Skin of body (tissue), 2 donors: ENCODE measurements around the gene SPTBN4. TPM values are rescaled to one million over a fixed set of nuclear protein-coding genes. Genes with fewer than 3 reads are reported as not detected.
"Not testable (repeated sequence)": the region's sequence is repeated elsewhere in the genome, so short reads cannot be mapped to it uniquely, and the experiment has no call there.

Source experiments
- DNase-seq: peaks from one replicate; lab custom pipeline; 2025; lab: John Stamatoyannopoulos, UW
- total RNA-seq: library from RNA; depleted of rRNA; stranded (reverse); fragments of >200 nt; gene quantifications from one replicate; pipeline ENCODE4 v1.2.3, GENCODE V29; 2014

The SPTBN4 gene
- total RNA-seq, 1 donor from 2014 or later, result 1.2 TPM

DNA sequence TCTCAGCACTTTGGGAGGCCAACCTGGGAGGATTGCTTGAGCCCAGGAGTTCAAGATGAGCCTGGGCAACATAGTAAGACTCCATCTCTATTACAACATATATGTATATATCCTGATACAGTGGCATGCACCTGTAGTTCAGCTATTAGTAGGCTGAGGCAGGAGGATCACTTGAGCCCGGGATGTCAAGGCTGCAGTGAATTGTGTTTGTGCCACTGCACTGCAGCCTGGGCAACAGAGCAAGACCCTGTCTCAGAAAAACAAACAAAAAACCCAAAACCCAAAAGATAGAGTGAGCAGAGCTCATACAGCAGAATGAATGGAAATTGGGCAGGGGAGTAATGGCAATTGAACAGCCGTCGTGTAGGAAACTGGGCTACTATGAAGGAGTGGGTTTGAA is 92.6 kb downstream of the SPTBN4 start:
- DNase-seq, result no peak

DNA sequence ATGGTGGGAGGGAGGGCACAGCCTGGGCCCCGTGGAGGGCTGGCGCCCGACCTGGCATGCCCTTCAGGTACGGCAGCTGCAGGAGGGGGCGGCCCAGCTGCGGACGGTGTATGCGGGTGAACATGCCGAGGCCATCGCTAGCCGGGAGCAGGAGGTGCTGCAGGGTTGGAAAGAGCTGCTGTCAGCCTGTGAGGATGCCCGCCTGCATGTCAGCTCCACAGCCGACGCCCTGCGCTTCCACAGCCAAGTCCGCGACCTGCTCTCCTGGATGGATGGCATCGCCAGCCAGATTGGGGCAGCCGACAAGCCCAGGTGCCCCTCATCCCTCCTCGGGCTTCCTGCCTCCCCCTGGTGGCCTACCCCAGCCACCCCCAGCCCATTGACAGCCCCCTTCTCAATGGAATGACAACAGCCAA is 93.3 kb downstream of the SPTBN4 start:
- no peak for DNase-seq

DNA sequence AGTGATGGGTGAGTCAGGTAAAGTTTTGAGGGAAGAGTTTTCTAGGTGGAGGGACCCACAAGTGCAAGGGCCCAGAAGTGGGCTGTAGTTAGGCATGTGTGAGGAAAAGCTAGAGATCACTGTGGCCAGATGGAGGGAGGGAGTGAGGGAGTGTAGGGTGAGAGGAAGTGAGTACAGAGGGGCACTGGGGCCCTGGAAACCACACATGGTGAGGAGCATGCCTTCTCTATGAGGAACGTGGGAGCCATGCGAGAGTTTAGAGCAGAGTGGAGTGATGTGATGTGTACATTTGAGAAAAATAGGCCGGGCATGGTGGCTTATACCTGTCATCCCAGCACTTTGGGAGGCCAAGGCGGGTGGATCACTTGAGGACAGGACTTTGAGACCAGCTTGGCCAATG is 95.1 kb downstream of the SPTBN4 start:
- no peak for DNase-seq

DNA sequence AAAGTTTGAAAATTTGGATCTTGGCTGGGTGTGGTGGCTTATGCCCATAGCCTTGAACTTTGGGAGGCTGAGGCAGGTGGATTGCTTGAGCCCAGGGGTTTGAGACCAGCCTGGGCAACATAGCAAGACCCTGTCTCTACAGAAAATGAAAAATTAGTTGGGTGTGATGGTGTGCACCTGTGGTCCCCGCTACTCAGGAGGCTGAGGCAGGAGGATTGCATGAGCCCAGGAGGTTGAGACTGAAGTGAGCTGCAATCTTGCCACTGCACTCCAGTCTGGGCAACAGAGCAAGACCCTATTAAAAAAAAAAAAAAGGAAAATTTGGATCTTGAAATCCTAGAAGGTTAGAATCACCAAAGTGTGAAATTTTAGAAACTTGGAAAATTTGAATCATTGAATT is 97.7 kb downstream of the SPTBN4 start:
- DNase-seq, result not testable (repeated sequence)

DNA sequence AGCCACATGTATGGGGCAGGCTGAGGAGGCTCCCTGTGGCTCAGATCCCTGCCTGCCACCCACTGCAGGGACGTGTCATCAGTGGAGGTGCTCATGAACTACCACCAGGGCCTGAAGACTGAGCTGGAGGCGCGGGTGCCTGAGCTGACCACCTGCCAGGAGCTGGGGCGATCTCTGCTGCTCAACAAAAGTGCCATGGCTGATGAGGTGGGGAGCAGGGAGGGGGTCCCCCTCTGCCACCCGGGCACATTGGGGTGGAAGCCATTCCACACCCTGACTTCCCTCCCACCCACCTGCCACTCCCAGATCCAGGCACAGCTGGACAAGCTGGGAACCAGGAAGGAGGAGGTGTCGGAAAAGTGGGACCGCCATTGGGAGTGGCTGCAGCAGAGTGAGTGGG is 98.6 kb downstream of the SPTBN4 start:
- no peak for DNase-seq

DNA sequence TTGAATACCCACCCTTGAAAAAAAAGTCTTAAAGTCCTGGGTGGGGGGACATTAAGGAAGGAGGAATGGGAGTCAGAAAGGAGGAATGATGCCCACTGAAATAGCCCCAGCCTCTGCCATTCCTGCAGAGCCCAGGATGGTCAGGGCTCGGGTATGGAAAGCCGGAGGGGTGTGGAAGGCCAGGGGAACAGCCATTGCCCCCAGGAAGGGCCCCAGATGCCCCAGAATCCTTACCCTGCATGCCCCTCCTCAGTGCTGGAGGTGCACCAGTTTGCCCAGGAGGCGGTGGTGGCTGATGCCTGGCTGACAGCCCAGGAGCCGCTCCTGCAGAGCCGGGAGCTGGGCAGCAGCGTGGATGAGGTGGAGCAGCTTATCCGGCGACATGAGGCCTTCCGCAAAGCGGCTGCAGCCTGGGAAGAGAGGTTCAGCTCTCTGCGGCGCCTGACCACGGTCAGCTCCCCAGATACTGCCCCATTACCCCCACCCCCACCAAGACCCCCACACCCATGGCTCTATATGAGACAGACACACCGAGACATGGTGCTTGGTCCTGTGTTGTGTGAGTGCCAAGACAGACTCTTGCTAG is 99.2 kb downstream of the SPTBN4 start:
- DNase-seq, result no peak

DNA sequence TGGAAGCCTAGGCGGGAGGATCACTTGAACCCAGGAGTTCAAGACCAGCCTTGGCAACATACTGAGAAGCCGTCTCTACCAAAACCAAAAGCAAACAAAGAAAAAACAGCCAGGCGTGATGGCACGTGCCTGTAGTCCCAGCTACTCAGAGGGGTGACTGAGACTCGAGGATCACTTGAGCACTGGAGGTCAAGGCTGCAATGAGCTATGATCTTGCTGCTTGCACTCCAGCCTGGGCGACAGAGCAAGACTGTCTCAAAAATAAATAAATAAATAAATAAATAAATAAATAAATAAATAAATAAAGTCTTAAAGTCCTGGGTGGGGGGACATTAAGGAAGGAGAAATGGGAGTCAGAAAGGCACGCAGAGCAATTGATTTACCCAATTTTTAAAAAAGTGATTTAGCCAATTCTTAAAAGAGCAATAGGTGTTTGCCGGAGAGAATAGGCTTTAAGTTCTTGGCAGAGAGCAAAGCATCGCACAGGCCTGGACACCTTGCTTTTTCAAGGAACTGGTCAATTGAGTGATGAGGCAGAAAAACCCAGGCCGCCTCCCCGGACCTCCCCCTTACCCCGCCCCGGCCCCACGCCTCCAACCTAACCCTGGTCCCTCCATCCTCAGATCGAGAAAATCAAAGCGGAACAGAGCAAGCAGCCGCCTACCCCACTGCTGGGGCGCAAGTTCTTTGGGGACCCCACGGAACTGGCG is 100.4 kb downstream of the SPTBN4 start:
- DNase-seq, result no peak

DNA sequence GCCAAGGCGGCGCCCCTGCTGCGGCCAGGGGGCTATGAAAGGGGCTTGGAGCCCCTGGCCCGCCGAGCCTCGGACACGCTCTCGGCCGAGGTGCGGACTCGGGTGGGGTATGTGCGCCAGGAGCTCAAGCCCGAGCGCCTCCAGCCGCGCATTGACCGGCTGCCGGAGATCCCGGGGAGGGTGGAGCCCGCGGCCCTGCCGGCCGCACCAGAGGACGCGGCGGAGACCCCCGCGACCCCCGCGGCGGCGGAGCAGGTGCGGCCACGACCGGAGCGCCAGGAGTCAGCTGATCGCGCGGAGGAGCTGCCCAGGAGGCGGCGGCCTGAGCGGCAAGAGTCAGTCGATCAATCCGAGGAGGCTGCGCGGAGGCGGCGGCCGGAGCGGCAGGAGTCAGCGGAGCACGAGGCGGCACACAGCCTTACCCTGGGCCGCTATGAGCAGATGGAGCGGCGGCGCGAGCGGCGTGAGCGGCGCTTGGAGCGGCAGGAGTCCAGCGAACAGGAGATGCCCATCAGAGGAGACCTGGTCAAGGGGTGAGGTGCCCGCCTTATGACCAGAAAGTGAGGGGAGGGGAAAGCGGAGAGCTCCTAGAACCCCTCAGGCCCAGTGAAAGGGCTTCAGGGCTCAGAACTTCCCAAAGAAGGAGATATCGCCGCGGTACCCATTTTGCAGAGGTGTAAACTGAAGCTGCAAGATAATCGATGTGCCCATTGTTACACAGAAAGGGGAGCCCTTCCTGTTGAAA is 101.1 kb downstream of the SPTBN4 start:
- DNase-seq, result no peak

DNA sequence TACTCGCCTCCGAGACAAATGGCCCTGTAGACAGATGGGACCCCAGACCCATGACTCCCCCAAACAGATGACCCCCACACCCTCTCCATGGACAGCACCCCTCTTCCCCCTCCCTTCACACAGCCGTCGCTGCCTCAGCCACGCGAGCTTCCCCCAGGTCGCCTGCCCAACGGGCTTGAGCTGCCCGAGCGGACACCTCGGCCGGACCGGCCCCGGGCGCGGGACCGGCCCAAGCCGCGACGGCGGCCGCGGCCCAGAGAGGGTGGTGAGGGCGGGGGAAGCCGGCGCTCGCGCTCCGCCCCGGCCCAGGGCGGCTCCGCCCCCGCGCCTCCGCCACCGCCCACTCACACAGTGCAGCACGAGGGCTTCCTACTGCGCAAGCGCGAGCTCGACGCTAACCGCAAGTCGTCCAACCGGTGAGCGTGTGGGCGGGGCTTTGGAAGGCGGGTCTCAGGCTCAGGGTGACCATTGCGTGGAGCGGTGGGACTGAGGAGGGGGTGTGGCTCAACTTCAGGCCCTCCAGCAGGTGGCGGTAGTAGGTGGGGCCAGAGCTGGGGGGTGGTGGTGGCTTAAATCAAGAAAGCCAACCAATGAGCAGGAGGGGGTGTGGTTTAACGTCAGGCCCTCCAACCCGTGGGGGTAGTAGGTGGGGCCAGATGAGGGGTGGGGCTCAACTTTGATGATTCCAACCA is 103.7 kb downstream of the SPTBN4 start:
- DNase-seq, result peak; percentile 87

DNA sequence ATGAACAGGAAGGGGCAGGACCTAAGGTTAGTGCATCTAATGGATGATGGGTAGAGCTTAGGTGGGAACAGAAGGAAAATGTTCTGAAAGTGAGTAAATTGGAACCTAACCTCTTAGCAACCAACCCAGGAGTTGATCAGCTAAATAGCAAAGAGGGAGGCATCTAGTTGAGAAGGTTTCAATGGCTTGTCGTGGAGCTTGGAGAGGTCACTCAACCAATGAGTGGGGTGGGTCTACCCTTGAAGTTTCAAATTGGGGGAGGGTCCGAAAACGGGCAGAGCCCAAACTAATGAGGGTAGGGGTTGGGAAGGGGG is 104.2 kb downstream of the SPTBN4 start:
- no peak for DNase-seq

DNA sequence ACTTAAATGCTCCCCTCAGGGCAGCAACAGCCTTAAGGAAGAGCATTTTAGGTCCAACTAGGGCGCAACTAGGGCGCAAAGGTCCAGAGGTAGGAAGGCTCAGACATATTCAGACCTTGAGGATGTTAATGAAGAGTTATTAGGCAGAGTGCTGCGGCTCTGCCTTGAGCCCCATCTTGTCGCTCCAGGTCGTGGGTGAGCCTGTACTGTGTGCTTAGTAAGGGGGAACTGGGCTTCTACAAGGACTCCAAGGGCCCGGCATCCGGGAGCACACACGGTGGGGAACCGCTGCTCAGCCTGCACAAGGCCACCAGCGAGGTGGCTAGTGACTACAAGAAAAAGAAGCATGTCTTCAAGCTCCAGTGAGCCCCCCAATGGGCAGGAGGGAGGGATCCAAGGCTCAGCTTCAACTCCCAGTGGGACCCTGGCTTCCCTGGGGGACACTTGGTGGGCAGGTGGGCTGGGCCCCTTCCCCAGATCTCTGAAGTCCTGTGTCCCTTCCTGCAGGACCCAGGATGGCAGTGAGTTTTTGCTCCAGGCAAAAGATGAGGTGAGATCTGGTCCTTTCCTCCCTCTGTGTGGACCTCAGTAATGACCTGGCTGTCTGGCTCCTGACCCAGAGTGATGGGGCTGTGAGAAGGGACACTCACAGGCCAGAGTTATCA is 105.2 kb downstream of the SPTBN4 start:
- no peak for DNase-seq

DNA sequence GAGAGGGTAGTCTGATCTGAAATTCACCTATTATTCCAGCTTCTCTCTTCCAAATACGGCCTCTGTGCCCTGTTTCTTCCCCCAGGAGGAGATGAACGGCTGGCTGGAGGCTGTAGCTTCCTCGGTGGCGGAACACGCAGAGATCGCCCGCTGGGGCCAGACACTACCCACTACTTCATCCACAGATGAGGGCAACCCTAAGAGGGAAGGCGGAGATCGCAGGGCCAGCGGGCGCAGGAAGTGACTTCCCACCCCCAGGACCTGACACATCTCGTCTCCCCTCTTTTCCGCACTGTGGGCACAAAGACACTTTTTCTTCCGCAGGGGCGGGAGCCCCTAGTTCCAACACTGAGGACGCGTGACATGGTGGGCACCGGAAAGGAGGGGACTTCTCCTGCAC is 108.5 kb downstream of the SPTBN4 start:
- DNase-seq, result no peak

DNA sequence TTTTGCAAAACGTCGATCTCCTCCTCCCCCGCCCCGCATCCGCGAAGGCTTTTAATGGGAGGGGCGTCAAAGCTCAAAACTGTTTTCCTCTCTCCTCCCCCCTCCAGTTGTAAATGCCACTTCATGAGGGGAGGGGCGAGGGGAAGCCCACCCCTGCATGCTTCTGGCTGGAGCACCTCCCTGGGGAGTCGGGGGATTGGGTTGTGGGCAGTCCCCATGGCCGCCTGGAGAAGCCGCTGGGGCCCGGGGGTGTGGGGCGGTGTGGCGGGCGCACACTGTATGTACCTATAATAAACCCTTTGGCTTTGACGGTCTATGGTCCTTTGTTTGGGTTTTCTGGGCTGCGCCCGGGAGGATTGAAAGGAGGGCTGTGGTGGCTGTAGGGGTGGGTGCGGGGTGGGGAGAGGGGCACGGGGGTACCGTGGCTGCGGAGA is 109.4 kb downstream of the SPTBN4 start:
- no peak for DNase-seq

DNA sequence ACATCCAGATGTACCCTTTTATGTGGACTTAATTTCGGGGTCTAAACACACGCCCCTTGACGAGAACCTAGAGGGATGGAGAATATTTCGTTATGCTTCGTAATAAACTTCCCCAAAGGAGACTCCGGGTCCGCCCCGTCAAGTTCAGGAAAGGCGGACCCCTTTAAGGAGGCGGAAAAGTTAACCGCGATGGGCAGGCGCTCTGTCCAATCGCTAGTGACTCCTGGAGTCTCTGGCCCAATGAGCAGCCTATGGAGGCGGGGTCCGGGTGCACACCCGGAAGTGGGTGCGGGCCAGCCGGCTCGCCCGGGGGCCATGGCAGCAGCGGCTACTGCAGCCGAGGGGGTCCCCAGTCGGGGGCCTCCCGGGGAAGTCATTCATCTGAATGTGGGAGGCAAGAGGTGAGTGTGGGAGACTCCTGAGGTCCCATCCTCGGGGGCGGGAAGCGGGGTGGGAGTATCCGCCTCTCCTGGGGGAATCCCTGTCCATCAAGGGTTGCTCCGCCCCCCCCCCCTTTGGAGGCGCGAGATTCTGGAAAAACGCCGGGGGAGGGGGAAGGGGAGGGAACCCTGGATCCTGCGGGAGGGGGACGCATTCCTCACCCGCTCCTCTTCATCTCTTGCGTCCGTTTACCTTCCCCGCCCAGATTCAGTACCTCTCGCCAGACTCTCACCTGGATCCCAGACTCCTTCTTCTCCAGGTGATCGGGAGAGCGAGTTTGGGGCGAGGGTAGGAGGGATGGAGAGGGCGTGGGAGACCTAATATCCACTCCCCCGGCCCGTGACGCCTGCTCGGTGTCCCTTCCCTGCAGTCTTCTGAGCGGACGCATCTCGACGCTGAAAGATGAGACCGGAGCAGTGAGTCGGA is 110.0 kb downstream of the SPTBN4 start, which contains the start of gene SHKBP1:
SHKBP1 (plus strand) TSS at position 289 of the 867 bp plus-strand sequence; CDS start at position 316, 27 bp downstream.
- peak; percentile 93 for DNase-seq

DNA sequence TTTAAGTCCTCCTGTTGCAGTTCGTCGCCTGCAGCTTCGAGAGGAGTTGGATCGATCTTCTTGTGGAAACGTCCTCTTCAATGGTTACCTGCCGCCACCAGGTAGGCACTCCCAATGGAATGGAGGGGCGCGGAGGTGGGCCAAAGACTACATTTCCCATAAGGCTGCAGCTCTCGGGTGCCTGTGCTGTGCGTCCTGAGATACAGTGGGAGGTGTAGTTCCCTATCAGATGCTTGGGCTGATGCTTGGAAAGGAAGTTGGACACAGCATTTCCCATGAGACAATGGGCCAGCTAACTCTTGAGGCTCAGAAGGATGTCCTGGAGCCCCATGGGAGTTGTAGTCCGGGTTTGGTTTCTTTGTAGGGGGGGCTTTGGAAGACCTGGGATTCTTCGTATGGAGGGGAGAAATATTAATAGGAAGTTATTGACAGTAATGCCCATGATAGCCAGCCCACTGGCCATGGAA is 111.7 kb downstream of the SPTBN4 start:
- no peak for DNase-seq

DNA sequence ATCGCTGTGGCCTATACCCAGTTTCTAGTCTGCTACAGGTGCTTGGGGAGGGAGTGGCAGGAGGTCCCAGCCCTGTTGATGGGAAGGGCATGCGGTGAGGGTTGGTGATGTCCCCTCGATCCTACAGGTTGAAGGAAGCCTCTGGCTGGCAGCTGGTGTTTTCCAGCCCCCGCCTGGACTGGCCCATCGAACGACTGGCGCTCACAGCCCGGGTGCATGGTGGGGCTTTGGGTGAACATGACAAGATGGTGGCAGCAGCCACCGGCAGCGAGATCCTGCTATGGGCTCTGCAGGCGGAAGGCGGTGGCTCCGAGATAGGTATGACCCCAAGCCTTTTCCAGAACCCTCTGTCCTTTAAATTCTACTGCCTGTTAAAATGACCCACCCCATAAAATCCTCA is 113.8 kb downstream of the SPTBN4 start:
- no peak for DNase-seq

DNA sequence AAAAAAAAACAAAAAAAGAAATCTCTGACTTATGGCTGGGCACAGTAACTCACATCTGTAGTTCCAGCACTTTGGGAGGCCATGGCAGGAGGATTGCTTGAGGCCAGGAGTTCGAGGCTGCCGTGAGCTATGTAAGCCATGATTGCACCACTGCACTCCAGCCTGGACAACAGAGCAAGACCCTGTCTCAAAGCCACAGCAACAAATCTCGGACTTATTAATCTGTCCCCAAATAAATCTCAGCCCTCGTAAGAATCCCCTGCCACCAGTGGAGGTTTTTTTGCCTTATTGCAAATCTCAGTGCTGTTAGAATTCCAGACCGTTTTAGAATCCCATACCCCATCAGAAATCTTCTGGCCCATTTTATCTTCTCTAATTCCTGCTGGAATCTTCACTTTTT is 114.7 kb downstream of the SPTBN4 start:
- DNase-seq, result no peak

DNA sequence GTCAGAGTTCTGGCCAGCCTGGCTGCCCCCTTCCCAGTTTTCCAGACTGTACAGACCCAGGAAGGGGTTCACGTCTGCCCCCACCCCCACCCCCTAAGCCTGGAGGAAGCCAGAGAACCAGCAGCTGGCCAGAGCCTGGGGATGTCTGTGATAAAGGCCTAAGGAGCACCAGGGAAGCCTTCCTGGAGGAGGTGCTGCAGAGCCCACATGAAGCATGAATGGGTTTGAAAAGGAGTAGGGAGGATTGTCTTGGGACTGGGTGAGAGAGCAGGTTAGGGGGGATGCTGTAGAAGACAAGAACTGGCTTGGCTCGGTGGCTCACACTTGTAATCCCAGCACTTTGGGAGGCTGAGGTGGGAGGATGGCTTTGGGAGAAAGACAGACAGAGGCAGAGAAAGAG is 115.7 kb downstream of the SPTBN4 start:
- no peak for DNase-seq

DNA sequence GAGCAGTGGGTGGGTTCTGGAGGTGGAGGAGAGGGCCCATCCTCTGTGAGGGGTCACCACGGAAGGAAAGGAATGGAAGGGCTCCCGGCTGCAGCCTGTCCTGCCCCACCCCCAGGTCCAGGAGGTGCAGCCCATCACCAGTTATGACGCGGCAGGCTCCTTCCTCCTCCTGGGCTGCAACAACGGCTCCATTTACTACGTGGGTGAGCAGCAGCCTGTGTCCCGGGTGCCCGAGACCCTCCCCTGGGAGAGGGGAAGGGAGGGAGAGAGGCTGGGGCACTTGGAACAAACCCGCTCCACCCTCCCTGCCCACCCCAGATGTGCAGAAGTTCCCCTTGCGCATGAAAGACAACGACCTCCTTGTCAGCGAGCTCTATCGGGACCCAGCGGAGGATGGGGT is 116.5 kb downstream of the SPTBN4 start:
- DNase-seq, result no peak

DNA sequence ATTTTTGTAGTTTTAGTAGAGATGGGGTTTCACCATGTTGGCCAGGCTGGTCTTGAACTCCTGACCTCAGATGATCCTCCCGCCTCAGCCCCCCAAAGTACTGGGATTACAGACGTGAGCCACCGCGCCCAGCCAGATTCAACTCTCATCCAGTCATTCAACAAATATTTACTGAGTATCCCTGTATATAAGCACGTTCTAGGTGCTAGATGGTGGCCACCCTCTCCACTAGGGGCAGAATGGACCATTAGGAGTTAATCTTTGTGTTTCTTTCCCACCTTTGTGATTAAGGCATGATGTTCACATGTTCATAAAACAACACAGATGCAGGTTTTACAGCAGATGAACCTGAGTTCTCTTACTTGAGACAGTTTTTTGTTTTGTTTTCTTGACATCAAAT is 117.2 kb downstream of the SPTBN4 start:
- no peak for DNase-seq
